ENCODE results near the gene GIGYF2.

The GIGYF2 gene

GRCh38 chr2:232793271-232793670, 96.1 kb downstream of the GIGYF2 start:
- Histone ChIP-seq H3K27me3 (ENCODE audit: insufficient read depth, poor library complexity, severe bottlenecking) (no peaks in the 10 kb centered on the region), H3K27ac (replicated peaks) (no peak overlapping the region), H3K4me3 (replicated peaks; ENCODE audit: insufficient read depth, low read length) (no peak overlapping the region)
- TF ChIP-seq, protein P1, sequence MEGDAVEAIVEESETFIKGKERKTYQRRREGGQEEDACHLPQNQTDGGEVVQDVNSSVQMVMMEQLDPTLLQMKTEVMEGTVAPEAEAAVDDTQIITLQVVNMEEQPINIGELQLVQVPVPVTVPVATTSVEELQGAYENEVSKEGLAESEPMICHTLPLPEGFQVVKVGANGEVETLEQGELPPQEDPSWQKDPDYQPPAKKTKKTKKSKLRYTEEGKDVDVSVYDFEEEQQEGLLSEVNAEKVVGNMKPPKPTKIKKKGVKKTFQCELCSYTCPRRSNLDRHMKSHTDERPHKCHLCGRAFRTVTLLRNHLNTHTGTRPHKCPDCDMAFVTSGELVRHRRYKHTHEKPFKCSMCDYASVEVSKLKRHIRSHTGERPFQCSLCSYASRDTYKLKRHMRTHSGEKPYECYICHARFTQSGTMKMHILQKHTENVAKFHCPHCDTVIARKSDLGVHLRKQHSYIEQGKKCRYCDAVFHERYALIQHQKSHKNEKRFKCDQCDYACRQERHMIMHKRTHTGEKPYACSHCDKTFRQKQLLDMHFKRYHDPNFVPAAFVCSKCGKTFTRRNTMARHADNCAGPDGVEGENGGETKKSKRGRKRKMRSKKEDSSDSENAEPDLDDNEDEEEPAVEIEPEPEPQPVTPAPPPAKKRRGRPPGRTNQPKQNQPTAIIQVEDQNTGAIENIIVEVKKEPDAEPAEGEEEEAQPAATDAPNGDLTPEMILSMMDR (IDR thresholded peaks at IDR 0.05; ENCODE audit: insufficient read depth, low read length), result no peak
- TF ChIP-seq GABPA (IDR thresholded peaks at IDR 0.05; ENCODE audit: low read depth) (no peak), SPI1 (IDR thresholded peaks at IDR 0.05; ENCODE audit: borderline replicate concordance, low read depth) (no peak), POLR2AphosphoS5 (IDR thresholded peaks at IDR 0.05; ENCODE audit: low read depth) (no peak), REST (IDR thresholded peaks at IDR 0.05; ENCODE audit: insufficient replicate concordance, low read depth) (no peak)
- no peak for DNase-seq (ENCODE audit: low read depth in 1 of 2, low spot score in 1 of 2)

DNA sequence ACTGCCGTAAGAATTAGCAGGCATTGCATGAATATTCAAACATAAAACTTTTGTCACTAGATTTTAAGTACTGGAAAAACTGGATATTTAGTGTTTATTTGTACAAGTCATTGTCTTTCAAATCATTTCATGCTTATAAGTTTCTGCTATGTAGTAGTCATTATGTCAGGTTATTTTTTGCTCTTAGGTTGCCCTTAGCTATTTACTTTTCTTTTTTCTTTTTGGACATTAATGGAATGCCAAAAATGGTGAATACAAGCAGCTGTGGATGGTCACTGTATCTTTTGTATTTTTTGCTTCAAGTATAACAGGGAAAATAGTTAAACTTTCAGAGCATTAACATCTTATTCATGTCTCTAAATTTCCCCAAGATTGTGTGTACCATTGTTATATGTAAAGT, 97.8 kb downstream of the GIGYF2 start:
- no peak overlapping the region for H3K4me3 ChIP-seq (replicated peaks; ENCODE audit: insufficient read depth, low read length)
- TF ChIP-seq, protein P1 (IDR thresholded peaks at IDR 0.05; ENCODE audit: insufficient read depth, low read length), result no peak
- no peak for TF ChIP-seq SPI1 (IDR thresholded peaks at IDR 0.05; ENCODE audit: borderline replicate concordance, low read depth)
- TF ChIP-seq GABPA (IDR thresholded peaks at IDR 0.05; ENCODE audit: low read depth), result no peak
- no peak for TF ChIP-seq POLR2AphosphoS5 (IDR thresholded peaks at IDR 0.05; ENCODE audit: low read depth)
- no peak for TF ChIP-seq REST (IDR thresholded peaks at IDR 0.05; ENCODE audit: insufficient replicate concordance, low read depth)
- DNase-seq (ENCODE audit: low read depth in 1 of 2, low spot score in 1 of 2), result no peak
- H3K27ac ChIP-seq (replicated peaks), result no peak overlapping the region
- H3K27me3 ChIP-seq (ENCODE audit: insufficient read depth, poor library complexity, severe bottlenecking), result no peaks in the 10 kb centered on the region

DNA sequence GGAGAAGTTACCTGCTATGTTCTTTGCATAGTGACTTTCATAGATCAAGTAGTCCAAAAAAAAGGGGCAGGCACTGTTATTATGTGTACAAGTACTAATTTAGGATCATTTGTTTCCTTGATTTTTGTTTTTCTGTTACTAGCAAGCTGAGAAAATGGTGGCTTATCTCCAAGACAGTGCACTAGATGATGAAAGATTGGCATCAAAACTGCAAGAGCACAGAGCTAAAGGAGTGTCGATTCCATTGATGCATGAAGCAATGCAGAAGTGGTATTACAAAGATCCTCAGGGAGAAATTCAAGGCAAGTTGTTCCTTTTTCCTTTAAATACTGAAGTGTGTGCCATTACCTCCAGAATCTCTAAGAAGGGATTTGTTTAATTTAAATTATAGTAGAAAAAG, 98.8 kb downstream of the GIGYF2 start:
- Histone ChIP-seq H3K4me3 (replicated peaks; ENCODE audit: insufficient read depth, low read length) (no peak overlapping the region), H3K27me3 (ENCODE audit: insufficient read depth, poor library complexity, severe bottlenecking) (no peaks in the 10 kb centered on the region), H3K27ac (replicated peaks) (no peak overlapping the region)
- DNase-seq (ENCODE audit: low read depth in 1 of 2, low spot score in 1 of 2), result no peak
- TF ChIP-seq POLR2AphosphoS5 (IDR thresholded peaks at IDR 0.05; ENCODE audit: low read depth), result no peak
- TF ChIP-seq, protein P1 (IDR thresholded peaks at IDR 0.05; ENCODE audit: insufficient read depth, low read length), result no peak

GRCh38 chr2:232798187-232798586, 101.1 kb downstream of the GIGYF2 start:
- H3K27me3 ChIP-seq (ENCODE audit: insufficient read depth, poor library complexity, severe bottlenecking), result no peaks in the 10 kb centered on the region
- no peak overlapping the region for H3K4me3 ChIP-seq (replicated peaks; ENCODE audit: insufficient read depth, low read length)
- no peak for DNase-seq (ENCODE audit: low read depth in 1 of 2, low spot score in 1 of 2)

More at GRCh38 chr2:232798187-232798586, 101.1 kb downstream of the GIGYF2 start:
- TF ChIP-seq REST (IDR thresholded peaks at IDR 0.05; ENCODE audit: insufficient replicate concordance, low read depth) (no peak), POLR2AphosphoS5 (IDR thresholded peaks at IDR 0.05; ENCODE audit: low read depth) (no peak), GABPA (IDR thresholded peaks at IDR 0.05; ENCODE audit: low read depth) (no peak), SPI1 (IDR thresholded peaks at IDR 0.05; ENCODE audit: borderline replicate concordance, low read depth) (no peak)
- TF ChIP-seq, protein P1 (IDR thresholded peaks at IDR 0.05; ENCODE audit: insufficient read depth, low read length), result no peak
- H3K27ac ChIP-seq (replicated peaks), result no peak overlapping the region
